Tibial nerve (tissue), 3 donors: ENCODE measurements around the gene IFNA4.

Experiments used
- EP300 ChIP-seq, 2 donors: sonication (generic); formaldehyde crosslinking; IDR thresholded peaks; one replicate each; pipeline ENCODE4 v1.6.1; 2017; ENCODE audit warnings: antibody characterized with exemption in 2 of 2, mild to moderate bottlenecking in 1 of 2
- POLR2A ChIP-seq, 2 donors: fragments of 450-650 bp; IDR thresholded peaks; one replicate each; pipeline ENCODE4 v1.6.1; 2017; ENCODE audit warnings: antibody characterized with exemption in 2 of 2, mild to moderate bottlenecking in 2 of 2, moderate library complexity in 2 of 2

- TF ChIP-seq POLR2A (IDR thresholded peaks at IDR 0.05) (no peak), EP300 (IDR thresholded peaks at IDR 0.05) (no peak)
These were observed 22.9 kb upstream of the IFNA4 start for GRCh38 chr9:21210311-21210710.
